HCT116 (cell line): ENCODE results near the gene SUPT3H. TPM values are rescaled to one million over a fixed set of nuclear protein-coding genes. Genes with fewer than 3 reads are reported as not detected.

Experiments
- ATAC-seq: fragments of 200-7000 bp; cut with Tn5 transposase; 2 replicates; pipeline ENCODE4 v1.9.1; 2020; ENCODE audit warnings: mild to moderate bottlenecking, moderate library complexity
- BruUV-seq: library from RNA; stranded (reverse); fragments of 400-500 nt; replicated peaks from 2 replicates; lab custom pipeline; 2021; lab: Mats Ljungman, UMichigan
- CTCF ChIA-PET: fragments of 300-600 bp; sonication (Branson Sonifier 250); formaldehyde crosslinking; loops from one replicate; lab custom pipeline; 2021; ENCODE audit warnings: antibody characterized with exemption; lab: Charles Lee
- POLR2A ChIA-PET: fragments of 300-600, 350-600 bp; sonication (Branson Sonifier 250); formaldehyde crosslinking; loops from one replicate; lab custom pipeline; 2021; ENCODE audit warnings: antibody characterized with exemption; lab: Charles Lee
- RAD21 ChIA-PET, 2 experiments: fragments of 300-600 bp; sonication (Branson Sonifier 250); formaldehyde crosslinking; loops; one replicate each; lab custom pipeline; 2023; ENCODE audit warnings: low total read pairs in 2 of 2; ENCODE audit not compliant: uncharacterized antibody in 2 of 2, unreplicated experiment in 2 of 2, low non-redundant PET in 1 of 2; lab: Charles Lee
- DNase-seq: peaks from one replicate; pipeline ENCODE4 v3.0.0-alpha.2; 2010; ENCODE audit warnings: low read depth, low spot score
- H2AFZ ChIP-seq: fragments of 200-600 bp; shearing (Covaris generic), sonication (generic); 2 replicates; pipeline ENCODE4 v1.6.1; 2017; ENCODE audit warnings: low read depth, mixed run types, mixed read lengths, antibody characterized with exemption, low read length; ENCODE audit not compliant: poor library complexity, severe bottlenecking
- H3K27ac ChIP-seq: 2 replicates; pipeline ENCODE4 v1.5.1; 2012; ENCODE audit warnings: low read depth, low read length
- H3K27me3 ChIP-seq: fragments of 200-600 bp; sonication (generic); 2 replicates; pipeline ENCODE4 v1.6.1; 2016; ENCODE audit warnings: mixed run types, low read length, mixed read lengths; ENCODE audit not compliant: insufficient read depth
- H3K36me3 ChIP-seq, 2 experiments: fragments of 200-500 bp in 1 of 2; fragments of 200-600 bp in 1 of 2; sonication (Bioruptor generic) in 1 of 2; sonication (generic) in 1 of 2; 2 replicates each; pipeline versions ENCODE4 v1.5.1 to v1.6.1; 2014 to 2016; ENCODE audit warnings: low read length in 2 of 2, inconsistent platforms in 1 of 2, mixed read lengths in 1 of 2, mixed run types in 1 of 2; ENCODE audit not compliant: insufficient read depth in 2 of 2, control insufficient read depth in 1 of 2
- H3K4me1 ChIP-seq, 2 experiments: fragments of 200-600 bp in 1 of 2; sonication (generic) in 1 of 2; 2 replicates each; pipeline versions ENCODE4 v1.5.1 to v1.6.1; 2012 to 2017; ENCODE audit warnings: low read length in 2 of 2, inconsistent platforms in 1 of 2, mild to moderate bottlenecking in 1 of 2, mixed read lengths in 1 of 2, mixed run types in 1 of 2, moderate library complexity in 1 of 2; ENCODE audit not compliant: insufficient read depth in 2 of 2, control insufficient read depth in 1 of 2
- H3K4me2 ChIP-seq: fragments of 200-600 bp; sonication (generic); 2 replicates; pipeline ENCODE4 v1.6.1; 2017; ENCODE audit warnings: mixed run types, low read length, mixed read lengths
- H3K4me3 ChIP-seq, 2 experiments: fragments of 200-600 bp in 1 of 2; sonication (generic) in 1 of 2; replicated peaks in 1 of 2; 2 replicates each; pipeline ENCODE4 v1.5.1; 2011 to 2016; ENCODE audit warnings: low read length in 2 of 2, control low read depth in 1 of 2, low read depth in 1 of 2, mild to moderate bottlenecking in 1 of 2, mixed read lengths in 1 of 2, mixed run types in 1 of 2
- H3K79me2 ChIP-seq: fragments of 200-600 bp; sonication (generic); 2 replicates; pipeline ENCODE4 v1.6.1; 2017; ENCODE audit warnings: mild to moderate bottlenecking, mixed run types, low read length, moderate library complexity, mixed read lengths; ENCODE audit not compliant: insufficient read depth
- H3K9ac ChIP-seq: fragments of 200-600 bp; sonication (generic); 2 replicates; pipeline ENCODE4 v1.6.1; 2016; ENCODE audit warnings: low read length, mixed read lengths
- H3K9me2 ChIP-seq: fragments of 200-600 bp; sonication (generic), shearing (Covaris generic); 2 replicates; pipeline ENCODE4 v1.6.1; 2017; ENCODE audit warnings: mixed run types, mild to moderate bottlenecking, moderate library complexity; ENCODE audit not compliant: insufficient read depth
- H3K9me3 ChIP-seq, 2 experiments: fragments of 200-500 bp in 1 of 2; fragments of 200-600 bp in 1 of 2; sonication (Bioruptor generic) in 1 of 2; sonication (generic) in 1 of 2; 2 replicates each; pipeline ENCODE4 v1.6.1; 2014 to 2017; ENCODE audit warnings: low read length in 2 of 2, mixed read lengths in 2 of 2, inconsistent platforms in 1 of 2, low read depth in 1 of 2, mild to moderate bottlenecking in 1 of 2, mixed run types in 1 of 2, moderate library complexity in 1 of 2; ENCODE audit not compliant: control insufficient read depth in 1 of 2, insufficient read depth in 1 of 2
- H4K20me1 ChIP-seq: fragments of 200-600 bp; sonication (generic), shearing (Covaris generic); 2 replicates; pipeline ENCODE4 v1.6.1; 2017; ENCODE audit warnings: mixed run types, mild to moderate bottlenecking, moderate library complexity; ENCODE audit not compliant: insufficient read depth
- CBX3 ChIP-seq: IDR thresholded peaks from 2 replicates; pipeline ENCODE4 v1.6.1; 2012; ENCODE audit warnings: low read depth
- CTCF ChIP-seq, 3 experiments: fragments of 200-600 bp in 1 of 3; sonication (generic) in 1 of 3; IDR thresholded peaks in 2 of 3; conservative IDR thresholded peaks in 1 of 3; 2 replicates each; pipeline ENCODE4 v1.5.1; 2012 to 2017; ENCODE audit warnings: low read depth in 2 of 3, low read length in 2 of 3, antibody characterized with exemption in 1 of 3, borderline replicate concordance in 1 of 3, control low read depth in 1 of 3, mild to moderate bottlenecking in 1 of 3, mixed read lengths in 1 of 3, mixed run types in 1 of 3, moderate library complexity in 1 of 3; ENCODE audit not compliant: insufficient read depth in 1 of 3
- FOSL1 ChIP-seq: IDR thresholded peaks from 2 replicates; pipeline ENCODE4 v1.6.1; 2012; ENCODE audit warnings: low read depth
- JUND ChIP-seq: IDR thresholded peaks from 2 replicates; pipeline ENCODE4 v1.6.1; 2012
- RAD21 ChIP-seq: IDR thresholded peaks from 2 replicates; pipeline ENCODE4 v1.6.1; 2012; ENCODE audit warnings: low read depth, mild to moderate bottlenecking
- SIN3A ChIP-seq: IDR thresholded peaks from 2 replicates; pipeline ENCODE4 v1.6.1; 2012; ENCODE audit warnings: low read depth
- SP1 ChIP-seq: IDR thresholded peaks from 2 replicates; pipeline ENCODE4 v1.6.1; 2012; ENCODE audit warnings: low read depth
- ZBTB33 ChIP-seq: IDR thresholded peaks from 2 replicates; pipeline ENCODE4 v1.6.1; 2011; ENCODE audit warnings: mild to moderate bottlenecking, low read length, moderate library complexity; ENCODE audit not compliant: insufficient replicate concordance; ENCODE audit errors: extremely low read depth
- ZFX ChIP-seq: fragments of 450-650 bp; IDR thresholded peaks from 2 replicates; pipeline ENCODE4 v1.6.1; 2017
- intact Hi-C: fragments of 100-400 bp; cut with micrococcal nuclease; formaldehyde crosslinking; loops from 2 replicates; pipeline ENCODE4 v1.10.0; 2022
- total RNA-seq: library from RNA; stranded (reverse); gene quantifications from one replicate; pipeline ENCODE4 v1.2.1, GENCODE V29; 2021; ENCODE audit not compliant: unreplicated experiment

Gene SUPT3H
- total RNA-seq, 1 experiment from 2014 or later, result 7.4 TPM

GRCh38 chr6:45326698-45327417 lies 50.9 kb downstream of the SUPT3H start:
- no peak overlapping the region for H3K9ac ChIP-seq
- H3K79me2 ChIP-seq, result no peaks in the 10 kb centered on the region
- H3K27ac ChIP-seq, result no peak overlapping the region
- H3K9me2 ChIP-seq, result no peaks in the 10 kb centered on the region
- no peak overlapping the region for H3K4me2 ChIP-seq
- H3K4me3 ChIP-seq, result no peak overlapping the region
- ATAC-seq (no peak), DNase-seq (no peak)
- H3K27me3 ChIP-seq, result no peaks in the 10 kb centered on the region
- no TSS peak for BruUV-seq
- H3K9me3 ChIP-seq, result no peaks in the 10 kb centered on the region
- intact Hi-C loops, result no loop called here
- no peaks in the 10 kb centered on the region for H3K36me3 ChIP-seq
- no peaks in the 10 kb centered on the region for H4K20me1 ChIP-seq
- ChIA-PET RAD21 (interaction anchor here in 1 of 2 experiments (1.0 kb wide), 1 partner anchor 697 kb away, joined by 3 read pairs; no protein-coding TSS in a partner anchor), POLR2A (no interaction called here), CTCF (no interaction called here)
- peaks cover 0 to 4% of the 10 kb centered on the region in 2 experiments; a peak in 2 of 4 replicates for H3K4me1 ChIP-seq
- TF ChIP-seq SP1 (no peak), SIN3A (no peak), CTCF (IDR thresholded peaks at IDR 0.05 in 2 of 3, conservative IDR thresholded peaks at IDR 0.05 in 1 of 3; ENCODE audit: borderline replicate concordance in 1 of 3, insufficient read depth in 1 of 3, low read depth in 2 of 3, low read length in 2 of 3) (no peak), ZBTB33 (no peak), ZFX (no peak), RAD21 (no peak), JUND (no peak), FOSL1 (no peak), CBX3 (no peak)
- H2AFZ ChIP-seq, result no peak overlapping the region
